Hepatocyte (in vitro differentiated cells): ENCODE data around the gene TTC7B. TPM values are rescaled to one million over a fixed set of nuclear protein-coding genes. Genes with fewer than 3 reads are reported as not detected.

Experiments used
- DNase-seq: peaks from one replicate; pipeline ENCODE4 v3.0.0-alpha.2; 2016; ENCODE audit warnings: low spot score
- H2AFZ ChIP-seq: fragments of 200-600 bp; sonication (generic); 2 replicates; pipeline ENCODE4 v1.6.0; 2016; ENCODE audit warnings: antibody characterized with exemption, mild to moderate bottlenecking
- H3K27ac ChIP-seq: fragments of 200-600 bp; sonication (generic); 2 replicates; pipeline ENCODE4 v1.5.1; 2016; ENCODE audit warnings: mild to moderate bottlenecking
- H3K27me3 ChIP-seq: fragments of 200-600 bp; sonication (generic); 2 replicates; pipeline ENCODE4 v1.6.1; 2016
- H3K36me3 ChIP-seq: fragments of 200-600 bp; sonication (generic); replicated peaks from 2 replicates; pipeline ENCODE4 v1.5.1; 2016; ENCODE audit warnings: low read depth; ENCODE audit not compliant: insufficient read depth
- H3K4me1 ChIP-seq: fragments of 200-600 bp; sonication (generic); 2 replicates; pipeline ENCODE4 v1.5.1; 2016; ENCODE audit warnings: mild to moderate bottlenecking, moderate library complexity; ENCODE audit not compliant: insufficient read depth
- H3K4me2 ChIP-seq: fragments of 200-600 bp; sonication (generic); 2 replicates; pipeline ENCODE4 v1.6.0; 2016
- H3K4me3 ChIP-seq: fragments of 200-600 bp; sonication (generic); 2 replicates; pipeline ENCODE4 v1.5.1; 2016; ENCODE audit warnings: mild to moderate bottlenecking
- H3K79me2 ChIP-seq: fragments of 200-600 bp; sonication (generic); 2 replicates; pipeline ENCODE4 v1.6.0; 2017; ENCODE audit warnings: mild to moderate bottlenecking
- H3K9me2 ChIP-seq: fragments of 200-600 bp; sonication (generic); replicated peaks from 2 replicates; pipeline ENCODE4 v1.6.0; 2017; ENCODE audit warnings: mild to moderate bottlenecking; ENCODE audit not compliant: insufficient read depth
- H3K9me3 ChIP-seq: fragments of 200-600 bp; sonication (generic); 2 replicates; pipeline ENCODE4 v1.5.1; 2016; ENCODE audit warnings: low read depth, mild to moderate bottlenecking
- H4K20me1 ChIP-seq: fragments of 200-600 bp; sonication (generic); 2 replicates; pipeline ENCODE4 v1.6.0; 2016; ENCODE audit warnings: mild to moderate bottlenecking; ENCODE audit not compliant: insufficient read depth, poor library complexity, severe bottlenecking
- EZH2 ChIP-seq: fragments of 200-600 bp; sonication (generic); IDR thresholded peaks from 2 replicates; pipeline ENCODE4 v1.6.1; 2016; ENCODE audit warnings: antibody characterized with exemption, mild to moderate bottlenecking, borderline replicate concordance
- EZH2phosphoT487 ChIP-seq: fragments of 200-600 bp; sonication (generic); IDR thresholded peaks from one replicate; pipeline ENCODE4 v1.6.1; 2018; ENCODE audit warnings: antibody characterized with exemption, mild to moderate bottlenecking, low read depth, moderate library complexity; ENCODE audit not compliant: unreplicated experiment, severe bottlenecking
- WGBS: methylation state at CpG from one replicate; pipeline ENCODE4 v1.1.6; 2016; ENCODE audit warnings: low lambda C conversion rate; ENCODE audit errors: missing lambda C conversion rate; 5-methylcytosine and 5-hydroxymethylcytosine counted together
- polyA plus RNA-seq: library from polyadenylated mRNA; unstranded; fragments of >200 nt; fragmentation: Nextera tagmentation; extraction: Ambion mirVana; gene quantifications from 2 replicates; pipeline ENCODE4 v1.2.1, GENCODE V29; 2016
- total RNA-seq: library from RNA; depleted of rRNA; stranded (reverse); fragments of >200 nt; gene quantifications from 2 replicates; pipeline ENCODE4 v1.2.3, GENCODE V29; 2014
- TF ChIP-seq, protein P1 (sequence below): fragments of 200-600 bp; sonication (generic); IDR thresholded peaks from 2 replicates; pipeline ENCODE4 v1.5.1; 2016; ENCODE audit warnings: antibody characterized with exemption, mild to moderate bottlenecking; ENCODE audit not compliant: poor library complexity

TTC7B gene
- total and polyA plus RNA-seq, 2 experiments from 2014 or later, result 10.7 to 25.5 TPM

DNA sequence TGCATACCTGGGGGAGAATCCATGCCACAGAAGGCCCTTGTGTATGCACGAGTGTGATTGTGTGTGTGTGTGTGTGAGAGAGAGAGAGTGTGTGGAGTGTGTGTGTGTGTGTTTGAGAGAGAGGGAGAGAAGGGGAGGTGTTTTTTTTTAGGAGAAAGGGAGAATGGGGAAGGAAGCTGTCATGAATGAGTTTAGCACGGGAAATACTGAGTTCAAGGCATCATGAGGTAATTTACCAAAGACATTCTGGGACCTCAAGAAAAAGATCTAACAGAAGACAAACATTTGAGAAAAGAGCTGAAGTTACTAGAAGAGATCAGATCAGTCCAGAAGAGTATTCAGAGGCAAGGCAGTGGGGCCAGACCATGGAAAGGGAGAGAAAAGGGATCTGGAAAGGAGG, 157.1 kb downstream of the TTC7B start:
- H3K27ac ChIP-seq, result no peak overlapping the region
- H3K9me2 ChIP-seq, result no peaks in the 10 kb centered on the region
- DNase-seq, result no peak
- H3K4me1 ChIP-seq, result no peaks in the 10 kb centered on the region
- TF ChIP-seq EZH2, result no peak
- TF ChIP-seq EZH2phosphoT487, result no peak
- TF ChIP-seq, protein P1, sequence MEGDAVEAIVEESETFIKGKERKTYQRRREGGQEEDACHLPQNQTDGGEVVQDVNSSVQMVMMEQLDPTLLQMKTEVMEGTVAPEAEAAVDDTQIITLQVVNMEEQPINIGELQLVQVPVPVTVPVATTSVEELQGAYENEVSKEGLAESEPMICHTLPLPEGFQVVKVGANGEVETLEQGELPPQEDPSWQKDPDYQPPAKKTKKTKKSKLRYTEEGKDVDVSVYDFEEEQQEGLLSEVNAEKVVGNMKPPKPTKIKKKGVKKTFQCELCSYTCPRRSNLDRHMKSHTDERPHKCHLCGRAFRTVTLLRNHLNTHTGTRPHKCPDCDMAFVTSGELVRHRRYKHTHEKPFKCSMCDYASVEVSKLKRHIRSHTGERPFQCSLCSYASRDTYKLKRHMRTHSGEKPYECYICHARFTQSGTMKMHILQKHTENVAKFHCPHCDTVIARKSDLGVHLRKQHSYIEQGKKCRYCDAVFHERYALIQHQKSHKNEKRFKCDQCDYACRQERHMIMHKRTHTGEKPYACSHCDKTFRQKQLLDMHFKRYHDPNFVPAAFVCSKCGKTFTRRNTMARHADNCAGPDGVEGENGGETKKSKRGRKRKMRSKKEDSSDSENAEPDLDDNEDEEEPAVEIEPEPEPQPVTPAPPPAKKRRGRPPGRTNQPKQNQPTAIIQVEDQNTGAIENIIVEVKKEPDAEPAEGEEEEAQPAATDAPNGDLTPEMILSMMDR, result no peak
- no peaks in the 10 kb centered on the region for H3K79me2 ChIP-seq
- H3K9me3 ChIP-seq, result no peaks in the 10 kb centered on the region
- H4K20me1 ChIP-seq, result no peaks in the 10 kb centered on the region
- H2AFZ ChIP-seq, result no peak overlapping the region
- WGBS, result 89% methylated on average over 2 of the region's 2 CpGs
- no peak overlapping the region for H3K4me2 ChIP-seq
- no peaks in the 10 kb centered on the region for H3K27me3 ChIP-seq
- H3K36me3 ChIP-seq, result no peaks in the 10 kb centered on the region
- no peak overlapping the region for H3K4me3 ChIP-seq

- no peak for DNase-seq
- WGBS, result 58% methylated on average over 8 of the region's 8 CpGs
- Histone ChIP-seq H3K27ac (no peak overlapping the region), H3K9me3 (no peaks in the 10 kb centered on the region), H2AFZ (no peak overlapping the region), H3K4me1 (no peaks in the 10 kb centered on the region), H3K4me2 (no peak overlapping the region), H3K27me3 (no peaks in the 10 kb centered on the region), H4K20me1 (no peaks in the 10 kb centered on the region), H3K36me3 (no peaks in the 10 kb centered on the region), H3K9me2 (no peaks in the 10 kb centered on the region), H3K79me2 (no peaks in the 10 kb centered on the region), H3K4me3 (no peak overlapping the region)
- no peak for TF ChIP-seq EZH2
- TF ChIP-seq EZH2phosphoT487, result no peak
- TF ChIP-seq, protein P1, result no peak
Measured at GRCh38 chr14:90658541-90658967, 157.7 kb downstream of the TTC7B start.

- H3K27me3 ChIP-seq, result no peaks in the 10 kb centered on the region
- no peaks in the 10 kb centered on the region for H3K9me3 ChIP-seq
- no peak overlapping the region for H3K4me3 ChIP-seq
- no peaks in the 10 kb centered on the region for H3K79me2 ChIP-seq
- WGBS, result 95% methylated on average over 12 of the region's 12 CpGs
- H3K9me2 ChIP-seq, result no peaks in the 10 kb centered on the region
- TF ChIP-seq EZH2phosphoT487 (no peak), EZH2 (no peak)
- TF ChIP-seq, protein P1, result no peak
- no peak for DNase-seq
- no peaks in the 10 kb centered on the region for H3K36me3 ChIP-seq
- no peak overlapping the region for H3K4me2 ChIP-seq
- no peak overlapping the region for H2AFZ ChIP-seq
- H4K20me1 ChIP-seq, result no peaks in the 10 kb centered on the region
- no peaks in the 10 kb centered on the region for H3K4me1 ChIP-seq
- H3K27ac ChIP-seq, result no peak overlapping the region
Measured at GRCh38 chr14:90656973-90657372, 159.3 kb downstream of the TTC7B start.

DNA sequence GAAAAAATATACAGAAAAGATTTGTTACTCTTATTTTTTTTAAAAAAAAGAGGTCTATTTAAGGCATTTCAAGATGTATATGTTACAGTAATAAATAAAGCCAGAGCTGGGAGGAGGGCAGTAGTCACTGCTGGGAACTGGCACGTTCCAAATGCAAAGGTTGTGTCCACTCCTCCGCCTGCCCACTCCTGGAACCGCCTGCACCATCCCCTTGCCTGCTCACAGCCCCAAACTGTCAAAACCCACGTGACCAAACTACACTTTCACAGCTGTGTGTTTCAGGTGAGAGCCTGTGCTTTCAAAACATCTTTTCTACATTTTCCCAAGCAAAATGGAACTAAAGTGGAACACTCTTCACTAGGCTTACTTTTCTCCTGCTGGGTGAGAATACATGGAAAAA, 160.4 kb downstream of the TTC7B start:
- no peaks in the 10 kb centered on the region for H3K27me3 ChIP-seq
- 98% methylated on average over 4 of the region's 4 CpGs for WGBS
- H3K36me3 ChIP-seq, result no peaks in the 10 kb centered on the region

More for the DNA sequence above, 160.4 kb downstream of the TTC7B start:
- no peaks in the 10 kb centered on the region for H3K4me1 ChIP-seq
- no peaks in the 10 kb centered on the region for H3K79me2 ChIP-seq
- H3K9me2 ChIP-seq, result no peaks in the 10 kb centered on the region
- DNase-seq, result no peak
- H3K4me2 ChIP-seq, result no peak overlapping the region
- H3K27ac ChIP-seq, result no peak overlapping the region
- no peak overlapping the region for H3K4me3 ChIP-seq
- TF ChIP-seq EZH2, result no peak
- TF ChIP-seq EZH2phosphoT487, result no peak
- TF ChIP-seq, protein P1, result no peak
- H2AFZ ChIP-seq, result no peak overlapping the region
- no peaks in the 10 kb centered on the region for H3K9me3 ChIP-seq
- H4K20me1 ChIP-seq, result no peaks in the 10 kb centered on the region
